Metanephros (tissue), 2 donors: ENCODE data around the gene HJV. TPM values are rescaled to one million over a fixed set of nuclear protein-coding genes. Genes with fewer than 3 reads are reported as not detected.

ENCODE experiments used
- small RNA-seq: library from RNA; depleted of rRNA; stranded (forward); fragments of <200 nt; gene quantifications from one replicate; pipeline ENCODE3, GENCODE V24; 2014; ENCODE audit warnings: low replicate concordance
- total RNA-seq: library from RNA; depleted of rRNA; stranded (reverse); fragments of >200 nt; gene quantifications from one replicate; pipeline ENCODE4 v1.2.3, GENCODE V29; 2014

HJV gene, protein sequence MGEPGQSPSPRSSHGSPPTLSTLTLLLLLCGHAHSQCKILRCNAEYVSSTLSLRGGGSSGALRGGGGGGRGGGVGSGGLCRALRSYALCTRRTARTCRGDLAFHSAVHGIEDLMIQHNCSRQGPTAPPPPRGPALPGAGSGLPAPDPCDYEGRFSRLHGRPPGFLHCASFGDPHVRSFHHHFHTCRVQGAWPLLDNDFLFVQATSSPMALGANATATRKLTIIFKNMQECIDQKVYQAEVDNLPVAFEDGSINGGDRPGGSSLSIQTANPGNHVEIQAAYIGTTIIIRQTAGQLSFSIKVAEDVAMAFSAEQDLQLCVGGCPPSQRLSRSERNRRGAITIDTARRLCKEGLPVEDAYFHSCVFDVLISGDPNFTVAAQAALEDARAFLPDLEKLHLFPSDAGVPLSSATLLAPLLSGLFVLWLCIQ
- total RNA-seq = 80.0 TPM

DNA sequence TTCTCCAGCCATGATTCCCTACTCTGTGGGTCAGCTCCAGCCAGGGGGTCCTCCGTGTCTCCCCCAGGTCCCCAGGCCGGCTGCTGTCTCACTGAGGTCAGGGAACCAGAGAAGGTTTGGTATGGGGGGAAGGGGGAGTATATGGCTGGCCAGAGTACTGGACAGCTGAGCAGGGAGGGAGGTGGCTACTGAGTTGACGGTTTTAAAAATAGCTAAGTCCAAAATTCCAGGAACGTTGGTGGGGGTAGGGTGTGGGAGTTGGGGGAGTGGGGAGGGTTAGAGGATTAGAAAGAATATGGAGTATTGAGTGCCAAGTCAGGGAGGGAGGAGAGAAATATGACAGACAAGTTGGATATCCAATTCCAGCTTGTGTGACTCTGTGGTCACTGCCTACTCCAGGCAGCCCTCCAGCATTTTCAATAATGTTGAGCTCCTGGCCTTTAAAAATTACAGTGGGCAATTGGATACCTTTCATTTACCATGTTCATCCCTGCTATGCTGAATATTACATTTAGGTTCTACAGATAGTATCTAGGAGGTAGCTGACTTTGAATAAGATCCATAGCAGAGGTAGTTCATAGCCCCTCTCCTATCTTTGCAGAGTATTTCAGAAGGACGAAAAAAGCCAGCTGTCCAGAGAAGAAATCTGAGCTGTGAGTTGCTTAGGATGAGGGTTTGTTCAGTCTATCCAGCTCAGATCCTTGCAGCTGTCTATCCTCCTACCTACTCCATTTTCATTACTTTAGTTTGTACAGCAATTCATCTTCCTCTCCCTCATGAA is at the start of gene HJV:
Gene HJV (minus strand): TSS at position 114 of the 781 bp plus-strand sequence. CDS start 1,504 bp downstream, outside the sequence.

DNA sequence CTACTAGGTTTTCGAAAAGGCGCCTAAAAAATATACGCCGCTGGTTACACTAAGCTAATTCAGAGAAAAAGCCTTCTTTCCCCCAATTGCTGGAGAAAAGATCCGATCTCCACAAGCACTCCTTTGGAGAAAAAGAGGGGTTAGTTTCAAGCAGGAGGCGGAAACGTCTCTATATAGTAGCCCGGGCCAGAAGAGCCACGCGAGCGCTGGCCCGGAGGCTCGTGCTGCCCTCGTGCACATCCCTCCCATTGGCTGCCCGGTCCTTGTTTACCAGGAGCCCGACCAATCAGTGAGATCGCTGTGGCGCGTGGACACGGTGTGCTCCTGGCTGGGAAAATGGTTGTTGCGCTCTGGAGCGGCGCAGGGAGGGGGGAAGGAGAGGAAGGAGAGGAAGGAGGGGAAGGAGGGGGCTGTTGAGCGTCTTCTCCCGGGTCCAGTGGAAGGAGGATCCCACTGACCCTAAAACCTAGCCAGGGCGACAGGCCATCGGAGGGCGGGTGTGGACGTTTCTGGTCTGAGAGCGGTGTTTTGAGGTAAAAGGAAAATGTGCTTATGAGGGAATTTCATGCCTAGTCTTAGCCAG is 25.0 kb downstream of the HJV start, which contains the start of gene TXNIP:
Gene TXNIP (minus strand): TSS at position 147 of the 583 bp plus-strand sequence. CDS start 313 bp downstream, outside the sequence.

Small RNA genes within 50 kb of the gene (small RNA-seq; reads per million reads assigned to genes)
- 3.8 reads per million, percentile 92 among the genes with 10 or more reads in this experiment for gene RNVU1-6

Other genes starting within 250 kb of the HJV start
- 14.9 TPM for gene RNF115, start 197.6 kb downstream of the HJV start, total RNA-seq
- 23.2 TPM for gene POLR3C, start 197.5 kb downstream of the HJV start, total RNA-seq
- gene NUDT17, start 176.1 kb downstream of the HJV start, total RNA-seq = 6.8 TPM
- 21.6 TPM for gene PIAS3, start 162.7 kb downstream of the HJV start, total RNA-seq
- gene ANKRD35, start 135.9 kb downstream of the HJV start, total RNA-seq = 3.1 TPM
- 1.2 TPM for gene ITGA10, start 111.7 kb downstream of the HJV start, total RNA-seq
- 27.0 TPM for gene PEX11B, start 103.0 kb downstream of the HJV start, total RNA-seq
- gene RBM8A, start 94.3 kb downstream of the HJV start, total RNA-seq = 55.0 TPM
- 24.3 TPM for gene LIX1L, start 63.7 kb downstream of the HJV start, total RNA-seq
- 0.41 TPM for gene ANKRD34A, start 57.2 kb downstream of the HJV start, total RNA-seq
- gene POLR3GL, start 57.0 kb downstream of the HJV start, total RNA-seq = 9.9 TPM
- 647 TPM for gene TXNIP, start 25.2 kb downstream of the HJV start, total RNA-seq
- gene NBPF10, start 123.1 kb upstream of the HJV start, total RNA-seq = 3.3 TPM
- gene NOTCH2NLA, start 207.3 kb upstream of the HJV start, total RNA-seq = 137 TPM